HL-60 (cell line): Measurements from ENCODE around the gene HPSE2.

Source experiments
- DNase-seq, 2 experiments: peaks; one replicate each; pipeline ENCODE4 v3.0.0-alpha.2; 2010 to 2020; ENCODE audit warnings: low read depth in 1 of 2, low spot score in 1 of 2
- H3K27ac ChIP-seq: fragments of 250-450 bp; sonication (Bioruptor Pico); replicated peaks from 2 replicates; pipeline ENCODE4 v1.5.1; 2020; ENCODE audit warnings: mild to moderate bottlenecking, moderate library complexity
- H3K27me3 ChIP-seq: fragments of 250-450 bp; sonication (Bioruptor Pico); 2 replicates; pipeline ENCODE4 v1.5.1; 2021; ENCODE audit warnings: mild to moderate bottlenecking, moderate library complexity; ENCODE audit not compliant: insufficient read depth, poor library complexity, severe bottlenecking
- H3K4me3 ChIP-seq: replicated peaks from 2 replicates; pipeline ENCODE4 v1.5.1; 2011; ENCODE audit warnings: mild to moderate bottlenecking, control low read depth, low read length; ENCODE audit not compliant: insufficient read depth
- GABPA ChIP-seq: IDR thresholded peaks from 2 replicates; pipeline ENCODE4 v1.6.1; 2012; ENCODE audit warnings: low read depth
- POLR2AphosphoS5 ChIP-seq: IDR thresholded peaks from 2 replicates; pipeline ENCODE4 v1.6.1; 2012; ENCODE audit warnings: low read depth
- SPI1 ChIP-seq: IDR thresholded peaks from 2 replicates; pipeline ENCODE4 v1.6.1; 2012; ENCODE audit warnings: low read depth, mild to moderate bottlenecking, borderline replicate concordance
- TF ChIP-seq, protein P1 (sequence below): IDR thresholded peaks from one replicate; pipeline ENCODE4 v1.5.1; 2011; ENCODE audit warnings: low read length, control low read depth, inconsistent platforms; ENCODE audit not compliant: insufficient read depth
- TF ChIP-seq, protein P2 (sequence below): IDR thresholded peaks from 2 replicates; pipeline ENCODE4 v1.6.1; 2012; ENCODE audit warnings: low read depth; ENCODE audit not compliant: insufficient replicate concordance

HPSE2 gene

GRCh38 chr10:99084161-99084560, 151.5 kb downstream of the HPSE2 start:
- Histone ChIP-seq H3K27ac (no peak overlapping the region), H3K27me3 (no peaks in the 10 kb centered on the region), H3K4me3 (no peak overlapping the region)
- TF ChIP-seq, protein P1, sequence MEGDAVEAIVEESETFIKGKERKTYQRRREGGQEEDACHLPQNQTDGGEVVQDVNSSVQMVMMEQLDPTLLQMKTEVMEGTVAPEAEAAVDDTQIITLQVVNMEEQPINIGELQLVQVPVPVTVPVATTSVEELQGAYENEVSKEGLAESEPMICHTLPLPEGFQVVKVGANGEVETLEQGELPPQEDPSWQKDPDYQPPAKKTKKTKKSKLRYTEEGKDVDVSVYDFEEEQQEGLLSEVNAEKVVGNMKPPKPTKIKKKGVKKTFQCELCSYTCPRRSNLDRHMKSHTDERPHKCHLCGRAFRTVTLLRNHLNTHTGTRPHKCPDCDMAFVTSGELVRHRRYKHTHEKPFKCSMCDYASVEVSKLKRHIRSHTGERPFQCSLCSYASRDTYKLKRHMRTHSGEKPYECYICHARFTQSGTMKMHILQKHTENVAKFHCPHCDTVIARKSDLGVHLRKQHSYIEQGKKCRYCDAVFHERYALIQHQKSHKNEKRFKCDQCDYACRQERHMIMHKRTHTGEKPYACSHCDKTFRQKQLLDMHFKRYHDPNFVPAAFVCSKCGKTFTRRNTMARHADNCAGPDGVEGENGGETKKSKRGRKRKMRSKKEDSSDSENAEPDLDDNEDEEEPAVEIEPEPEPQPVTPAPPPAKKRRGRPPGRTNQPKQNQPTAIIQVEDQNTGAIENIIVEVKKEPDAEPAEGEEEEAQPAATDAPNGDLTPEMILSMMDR = no peak
- TF ChIP-seq POLR2AphosphoS5 = no peak
- TF ChIP-seq, protein P2, sequence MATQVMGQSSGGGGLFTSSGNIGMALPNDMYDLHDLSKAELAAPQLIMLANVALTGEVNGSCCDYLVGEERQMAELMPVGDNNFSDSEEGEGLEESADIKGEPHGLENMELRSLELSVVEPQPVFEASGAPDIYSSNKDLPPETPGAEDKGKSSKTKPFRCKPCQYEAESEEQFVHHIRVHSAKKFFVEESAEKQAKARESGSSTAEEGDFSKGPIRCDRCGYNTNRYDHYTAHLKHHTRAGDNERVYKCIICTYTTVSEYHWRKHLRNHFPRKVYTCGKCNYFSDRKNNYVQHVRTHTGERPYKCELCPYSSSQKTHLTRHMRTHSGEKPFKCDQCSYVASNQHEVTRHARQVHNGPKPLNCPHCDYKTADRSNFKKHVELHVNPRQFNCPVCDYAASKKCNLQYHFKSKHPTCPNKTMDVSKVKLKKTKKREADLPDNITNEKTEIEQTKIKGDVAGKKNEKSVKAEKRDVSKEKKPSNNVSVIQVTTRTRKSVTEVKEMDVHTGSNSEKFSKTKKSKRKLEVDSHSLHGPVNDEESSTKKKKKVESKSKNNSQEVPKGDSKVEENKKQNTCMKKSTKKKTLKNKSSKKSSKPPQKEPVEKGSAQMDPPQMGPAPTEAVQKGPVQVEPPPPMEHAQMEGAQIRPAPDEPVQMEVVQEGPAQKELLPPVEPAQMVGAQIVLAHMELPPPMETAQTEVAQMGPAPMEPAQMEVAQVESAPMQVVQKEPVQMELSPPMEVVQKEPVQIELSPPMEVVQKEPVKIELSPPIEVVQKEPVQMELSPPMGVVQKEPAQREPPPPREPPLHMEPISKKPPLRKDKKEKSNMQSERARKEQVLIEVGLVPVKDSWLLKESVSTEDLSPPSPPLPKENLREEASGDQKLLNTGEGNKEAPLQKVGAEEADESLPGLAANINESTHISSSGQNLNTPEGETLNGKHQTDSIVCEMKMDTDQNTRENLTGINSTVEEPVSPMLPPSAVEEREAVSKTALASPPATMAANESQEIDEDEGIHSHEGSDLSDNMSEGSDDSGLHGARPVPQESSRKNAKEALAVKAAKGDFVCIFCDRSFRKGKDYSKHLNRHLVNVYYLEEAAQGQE = no peak
- TF ChIP-seq SPI1 = no peak
- no peak for TF ChIP-seq GABPA
- DNase-seq = no peak

DNA sequence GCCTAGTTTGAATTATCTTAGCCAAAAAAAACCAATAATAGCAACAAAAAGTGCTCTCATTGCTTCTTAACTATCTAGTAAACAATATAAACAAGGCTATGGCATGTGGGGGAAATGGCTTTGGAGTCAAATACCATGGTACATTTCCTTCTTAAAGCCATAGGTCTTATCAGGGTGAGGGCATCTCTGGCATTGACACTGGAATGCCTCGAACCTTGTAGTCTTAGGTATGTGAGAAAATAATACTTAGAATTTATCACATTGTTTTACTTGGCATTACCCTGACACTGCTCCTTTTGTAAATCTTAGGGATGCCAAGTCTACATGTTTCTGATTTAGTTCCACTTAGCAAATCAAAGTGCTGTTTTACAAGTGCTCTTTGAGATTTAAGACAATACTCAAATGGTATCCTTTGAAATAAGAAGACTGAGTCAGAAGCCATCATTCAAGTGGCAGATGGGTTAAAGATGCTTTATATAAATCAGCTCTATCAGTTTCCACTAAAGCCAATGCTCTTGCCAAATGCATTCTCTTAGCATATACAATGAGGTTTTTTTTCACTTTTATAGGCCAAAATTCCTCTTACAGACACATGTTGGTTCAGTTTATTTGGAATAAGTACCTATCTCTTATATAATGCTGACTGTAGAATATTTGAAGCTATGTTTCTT, 155.2 kb downstream of the HPSE2 start:
- H3K27me3 ChIP-seq = no peaks in the 10 kb centered on the region

DNA sequence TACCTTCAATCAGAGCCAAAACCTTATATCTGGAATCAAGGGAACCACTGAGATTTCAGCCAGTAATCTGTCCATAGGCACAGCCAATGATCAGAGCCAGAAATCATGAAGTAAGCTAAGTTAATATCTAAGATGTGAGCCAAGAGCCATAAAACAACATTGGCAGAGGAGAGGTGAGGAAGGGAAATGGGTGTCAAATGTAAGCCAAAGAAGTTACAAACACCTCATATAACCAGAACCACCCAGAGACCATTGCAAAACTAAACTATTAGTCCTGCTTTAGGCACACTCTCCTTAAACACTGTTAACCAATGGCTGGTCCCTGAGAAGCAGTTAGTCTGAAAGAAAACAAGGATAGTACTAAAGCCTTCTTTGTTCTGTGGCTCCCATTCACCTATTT, 173.1 kb downstream of the HPSE2 start:
- no peak overlapping the region for H3K27ac ChIP-seq
- peaks cover 2% of the 10 kb centered on the region for H3K27me3 ChIP-seq
- DNase-seq = no peak
- TF ChIP-seq, protein P1 = no peak
- TF ChIP-seq SPI1 = no peak
- TF ChIP-seq, protein P2 = no peak
- H3K4me3 ChIP-seq = no peak overlapping the region

More for the DNA sequence above, 155.2 kb downstream of the HPSE2 start:
- Histone ChIP-seq H3K27ac (no peak overlapping the region), H3K4me3 (no peak overlapping the region)
- DNase-seq = no peak
- TF ChIP-seq POLR2AphosphoS5 (no peak), SPI1 (no peak), GABPA (no peak)
- TF ChIP-seq, protein P2 = no peak
- TF ChIP-seq, protein P1 = no peak
